Activated naive CD4-positive, alpha-beta T cell treated with anti-CD3 and anti-CD28 coated beads, Interleukin-2, amount 10 ng/mL, durations not matched to agents 7 days and 5 days (primary cell): ENCODE data around the gene INO80E.
A peak's percentile ranks its signal among the peaks of the same experiment; 100 is the strongest.
"Not testable (repeated sequence)": the region's sequence is repeated elsewhere in the genome, so short reads cannot be mapped to it uniquely, and the experiment has no call there.

Experiments used
- CTCF ChIA-PET: fragments of 350-600 bp; sonication (Branson Sonifier 250); formaldehyde crosslinking; loops from one replicate; lab custom pipeline; 2021; ENCODE audit warnings: antibody characterized with exemption; lab: Charles Lee
- DNase-seq: peaks from one replicate; pipeline ENCODE4 v3.0.0-alpha.2; 2020
- H3K27ac Mint-ChIP-seq: one replicate; pipeline ENCODE4 v1.8.0; 2021; ENCODE audit warnings: mild to moderate bottlenecking, moderate library complexity, mixed read lengths
- H3K27me3 Mint-ChIP-seq: one replicate; pipeline ENCODE4 v1.8.0; 2021; ENCODE audit warnings: mild to moderate bottlenecking, mixed read lengths
- H3K36me3 Mint-ChIP-seq: one replicate; pipeline ENCODE4 v1.8.0; 2021; ENCODE audit warnings: mixed read lengths
- H3K4me1 Mint-ChIP-seq: one replicate; pipeline ENCODE4 v1.8.0; 2021; ENCODE audit warnings: mixed read lengths
- H3K4me3 Mint-ChIP-seq: one replicate; pipeline ENCODE4 v1.8.0; 2021; ENCODE audit warnings: mild to moderate bottlenecking, moderate library complexity, mixed read lengths
- H3K9me3 Mint-ChIP-seq: one replicate; pipeline ENCODE4 v1.8.0; 2021; ENCODE audit warnings: mixed read lengths

The INO80E gene

DNA sequence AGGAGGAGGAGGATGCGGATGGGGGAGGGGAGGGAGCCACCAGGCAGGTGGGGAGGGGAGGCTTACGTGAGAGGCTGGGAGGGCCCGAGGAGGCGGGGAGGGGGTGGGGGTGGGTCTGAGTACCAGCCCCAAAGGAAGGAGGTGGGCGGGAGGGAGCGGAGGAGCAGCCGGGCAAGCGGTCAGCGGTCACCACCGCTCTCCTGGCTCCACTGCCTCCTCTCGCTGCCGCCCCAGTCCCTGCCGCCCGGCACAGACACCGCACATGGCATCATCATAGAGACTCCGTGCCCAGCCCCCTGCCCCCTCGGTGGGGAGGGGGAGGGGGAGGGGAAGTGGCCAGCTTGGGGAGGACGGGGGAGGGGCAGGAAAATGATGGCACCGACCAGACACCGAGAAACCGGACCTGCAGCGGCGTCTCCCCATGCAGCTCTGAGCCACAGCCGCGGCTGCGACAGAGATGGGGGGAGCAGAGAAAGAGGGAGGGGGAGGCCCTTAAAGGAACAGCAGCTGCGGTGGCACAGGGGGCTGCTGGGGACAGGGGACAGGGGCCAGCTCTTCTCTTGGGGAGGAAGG, 34.9 kb downstream of the INO80E start, which contains the start of gene TLCD3B:
Gene TLCD3B (minus strand): TSS at position 431 of the 573 bp plus-strand sequence. CDS start 744 bp downstream, outside the sequence.
- Mint-ChIP-seq H3K27ac (no peak within 1 kb of the TSS), H3K36me3 (peaks cover 1% of the 10 kb centered on the region)

DNA sequence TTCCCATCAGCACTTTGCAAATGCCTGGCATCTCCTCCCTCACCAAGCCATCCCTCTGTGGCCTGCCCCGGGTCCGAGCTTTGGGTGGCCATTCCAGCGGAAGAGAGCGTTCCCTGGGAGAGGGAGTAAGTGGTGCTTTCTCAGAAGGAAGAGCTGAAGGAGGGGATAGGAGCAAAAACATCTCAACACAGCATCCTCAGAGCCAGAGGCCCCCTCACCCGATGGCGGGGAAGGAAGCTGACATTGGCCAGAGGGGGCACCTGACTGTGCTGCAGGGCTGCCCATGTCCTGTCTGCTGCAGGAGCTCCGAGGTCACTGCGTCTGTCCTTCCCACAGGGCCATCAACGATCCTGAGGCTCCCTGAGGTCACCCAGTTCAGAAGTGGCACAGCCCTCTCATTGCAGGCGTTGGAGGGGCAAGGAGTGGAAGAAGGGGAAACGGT, 35.5 kb downstream of the INO80E start:
- H3K4me1 Mint-ChIP-seq, result peaks cover 8% of the 10 kb centered on the region
- DNase-seq, result no peak
- H3K4me3 Mint-ChIP-seq, result no peak overlapping the region
- H3K36me3 Mint-ChIP-seq, result peaks cover 1% of the 10 kb centered on the region
- peaks cover 91% of the 10 kb centered on the region for H3K27me3 Mint-ChIP-seq
- no peak overlapping the region for H3K27ac Mint-ChIP-seq
- CTCF ChIA-PET, result interaction anchor here (0.9 to 3.0 kb wide), 19 partner anchors 9 to 917 kb away, joined by 3 to 35 read pairs (median 5); partner anchors contain the start of genes C16orf92 and TMEM219
- H3K9me3 Mint-ChIP-seq, result no peaks in the 10 kb centered on the region

More for the DNA sequence above, 34.9 kb downstream of the INO80E start, which contains the start of gene TLCD3B:
- CTCF ChIA-PET, result interaction anchor here (0.6 to 3.0 kb wide), 14 partner anchors 8 to 916 kb away, joined by 3 to 35 read pairs (median 5); partner anchors contain the start of genes C16orf92 and TMEM219
- DNase-seq, result no peak
- Mint-ChIP-seq H3K4me3 (no peak within 1 kb of the TSS), H3K9me3 (no peaks in the 10 kb centered on the region), H3K4me1 (peaks cover 8% of the 10 kb centered on the region), H3K27me3 (peaks cover 93% of the 10 kb centered on the region)

DNA sequence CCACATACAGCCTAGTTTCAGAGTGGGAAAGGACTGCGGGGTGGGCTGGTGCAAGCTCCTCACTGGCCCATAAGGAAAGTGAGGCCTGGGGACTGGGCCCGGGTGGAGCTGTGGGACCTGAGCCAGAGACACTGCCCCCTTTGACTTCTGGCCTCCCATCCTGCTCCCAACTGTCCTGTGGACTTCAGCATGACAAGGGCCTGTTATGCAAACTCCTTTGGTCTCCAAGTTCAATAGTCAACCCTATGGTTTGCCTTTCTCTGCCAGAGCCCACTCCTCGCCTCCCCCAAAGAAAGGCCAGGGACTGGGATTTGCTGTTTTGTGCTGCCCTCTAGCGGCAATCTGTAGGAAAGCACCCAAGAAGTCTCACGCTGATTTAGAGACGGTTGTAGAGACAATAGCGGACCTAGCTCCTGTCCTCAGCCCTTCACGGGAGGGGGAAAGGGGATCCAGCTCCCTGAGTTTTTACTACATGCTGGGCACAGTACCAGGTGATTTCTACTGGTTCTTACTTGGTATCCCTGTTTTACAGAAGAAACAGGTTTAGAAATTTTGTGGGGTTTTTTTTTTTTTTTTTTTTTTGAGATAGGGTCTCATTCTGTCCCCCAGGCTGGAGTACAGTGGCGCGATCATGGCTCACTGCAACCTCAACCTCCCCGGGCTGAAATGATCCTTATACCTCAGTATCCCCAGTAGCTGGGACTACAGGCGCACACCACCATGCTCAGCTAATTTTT, 36.2 kb downstream of the INO80E start:
- CTCF ChIA-PET, result interaction anchor here (0.6 to 3.0 kb wide), 34 partner anchors 8 to 917 kb away, joined by 3 to 35 read pairs (median 4); partner anchors contain the start of genes C16orf92, INO80E, TAOK2 and TMEM219
- peak; percentile 77 for DNase-seq
- Mint-ChIP-seq H3K4me1 (peaks cover 8% of the 10 kb centered on the region), H3K9me3 (no peaks in the 10 kb centered on the region), H3K27me3 (peaks cover 86% of the 10 kb centered on the region), H3K27ac (no peak overlapping the region), H3K4me3 (no peak overlapping the region), H3K36me3 (peaks cover 1% of the 10 kb centered on the region)

DNA sequence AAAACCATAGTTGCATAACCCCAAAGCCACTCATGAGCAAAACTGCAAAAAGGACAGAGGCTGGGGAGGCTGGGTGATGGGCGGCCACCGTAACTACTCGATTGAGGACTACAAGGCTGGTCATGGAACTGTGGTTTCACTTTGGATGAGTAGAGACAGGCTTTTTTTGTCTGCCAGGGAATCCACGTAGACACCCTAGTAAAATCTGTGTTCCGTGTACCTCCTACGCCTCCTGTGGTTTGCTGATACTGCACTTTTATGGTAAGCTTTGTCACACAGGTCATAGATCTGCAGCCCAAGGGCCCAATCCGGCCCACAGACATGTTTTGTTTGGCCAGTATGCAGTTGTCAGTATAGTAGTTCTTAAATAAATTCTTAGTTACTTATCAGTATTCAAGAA, 37.2 kb downstream of the INO80E start:
- CTCF ChIA-PET, result interaction anchor here (0.6 to 3.0 kb wide), 10 partner anchors 10 to 367 kb away, joined by 3 to 35 read pairs (median 4); no protein-coding TSS in a partner anchor
- Mint-ChIP-seq H3K4me3 (no peak overlapping the region), H3K27ac (no peak overlapping the region), H3K4me1 (peaks cover 8% of the 10 kb centered on the region), H3K36me3 (peaks cover 1% of the 10 kb centered on the region), H3K27me3 (peaks cover 80% of the 10 kb centered on the region), H3K9me3 (no peaks in the 10 kb centered on the region)
- no peak for DNase-seq

DNA sequence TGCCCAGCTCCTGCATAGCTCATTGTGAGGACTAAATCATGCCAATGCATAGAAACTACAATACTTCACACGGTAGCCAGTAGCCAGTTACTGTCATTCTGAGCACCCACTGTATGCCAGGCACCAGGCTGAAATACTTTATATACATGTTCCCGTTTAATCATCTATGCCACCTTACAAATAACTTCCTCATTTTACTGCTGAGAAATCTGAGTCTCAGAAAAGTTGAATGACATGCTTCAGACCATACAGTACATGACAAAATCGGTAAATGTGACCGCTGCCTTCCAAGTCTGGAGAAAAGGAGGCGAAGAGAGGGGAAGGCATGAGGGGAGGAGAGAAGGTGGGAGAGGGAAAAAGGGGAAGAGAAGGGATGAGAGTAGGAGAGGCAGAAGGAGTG, 44.2 kb downstream of the INO80E start:
- no peaks in the 10 kb centered on the region for H3K4me1 Mint-ChIP-seq
- no peak for DNase-seq
- H3K9me3 Mint-ChIP-seq, result no peaks in the 10 kb centered on the region
- H3K27me3 Mint-ChIP-seq, result peaks cover 40% of the 10 kb centered on the region
- H3K27ac Mint-ChIP-seq, result no peak overlapping the region
- CTCF ChIA-PET, result interaction anchor here (1.2 to 1.6 kb wide), 3 partner anchors 9 to 18 kb away, joined by 3 to 6 read pairs (median 5); no protein-coding TSS in a partner anchor
- H3K4me3 Mint-ChIP-seq, result no peak overlapping the region
- no peaks in the 10 kb centered on the region for H3K36me3 Mint-ChIP-seq

DNA sequence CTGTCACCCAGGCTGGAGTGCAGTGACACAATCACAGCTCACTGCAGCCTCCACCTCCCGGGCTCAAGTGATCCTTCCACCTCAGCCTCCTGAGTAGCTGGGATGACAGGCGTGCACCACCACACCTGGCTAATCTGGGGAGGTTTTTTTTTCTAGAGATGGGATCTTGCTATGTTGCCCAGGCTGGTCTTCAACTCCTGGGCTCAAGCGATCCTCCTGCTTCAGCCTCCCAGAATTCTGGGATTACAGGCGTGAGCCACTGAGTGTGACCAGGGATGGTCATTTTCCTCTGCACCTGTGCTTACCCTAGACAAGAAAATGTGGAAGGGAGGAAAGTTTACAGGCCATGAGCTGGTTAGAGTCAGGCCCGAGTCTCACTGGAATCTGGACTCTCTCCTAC, 44.6 kb downstream of the INO80E start:
- not testable (repeated sequence) for H3K27ac Mint-ChIP-seq, H3K9me3 Mint-ChIP-seq, H3K36me3 Mint-ChIP-seq, H3K4me1 Mint-ChIP-seq, DNase-seq, H3K4me3 Mint-ChIP-seq
- peaks cover 39% of the 10 kb centered on the region for H3K27me3 Mint-ChIP-seq
- CTCF ChIA-PET, result interaction anchor here (0.9 to 1.3 kb wide), 3 partner anchors 9 to 71 kb away, joined by 3 to 5 read pairs (median 3); no protein-coding TSS in a partner anchor

DNA sequence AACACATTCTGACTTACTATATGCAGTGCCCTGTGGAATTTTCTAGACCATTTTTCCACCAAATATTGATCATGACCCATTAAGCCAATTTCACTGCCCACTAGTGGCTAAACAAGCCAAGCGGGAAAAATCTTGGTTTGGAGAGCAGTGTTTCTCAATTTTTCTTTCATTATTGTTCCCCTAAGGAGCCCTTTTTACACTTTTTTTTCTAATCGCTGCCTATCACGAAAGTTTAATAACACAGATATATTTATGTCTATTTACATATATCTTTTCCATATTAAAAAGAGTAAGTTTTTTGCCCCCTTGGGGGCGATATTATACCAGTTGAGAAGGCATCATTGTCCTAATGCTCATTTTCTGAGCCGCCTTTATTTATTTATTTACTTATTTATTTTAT, 45.8 kb downstream of the INO80E start:
- H3K4me1 Mint-ChIP-seq, result no peaks in the 10 kb centered on the region
- H3K27me3 Mint-ChIP-seq, result peaks cover 38% of the 10 kb centered on the region
- no peak overlapping the region for H3K27ac Mint-ChIP-seq
- CTCF ChIA-PET, result interaction anchor here (0.9 to 3.4 kb wide), 3 partner anchors 10 to 70 kb away, joined by 3 to 16 read pairs (median 3); partner anchors contain the start of gene TLCD3B
- DNase-seq, result no peak
- no peaks in the 10 kb centered on the region for H3K36me3 Mint-ChIP-seq
- no peak overlapping the region for H3K4me3 Mint-ChIP-seq
- no peaks in the 10 kb centered on the region for H3K9me3 Mint-ChIP-seq

DNA sequence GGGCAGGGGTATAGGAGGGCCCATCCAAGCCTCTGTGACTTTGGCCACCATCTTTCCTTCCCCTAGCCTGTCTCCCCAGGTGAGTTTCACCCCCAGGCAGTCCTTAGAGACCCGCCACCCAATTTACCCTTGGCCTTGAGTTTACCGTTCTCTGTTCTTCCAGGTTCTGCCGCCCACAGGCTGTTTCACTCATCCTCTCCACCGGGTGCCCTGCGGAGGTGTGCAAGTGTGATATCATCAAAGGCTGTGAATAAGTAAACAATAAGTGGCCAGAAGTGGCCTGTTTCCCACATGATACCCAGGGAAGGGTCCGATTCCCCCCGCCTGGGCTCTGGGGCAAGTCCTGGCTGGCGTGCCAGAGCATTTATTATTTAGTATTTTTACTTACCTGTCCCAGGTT, 50.1 kb downstream of the INO80E start:
- CTCF ChIA-PET, result no interaction called here
- H3K4me1 Mint-ChIP-seq, result peaks cover 10% of the 10 kb centered on the region
- no peak overlapping the region for H3K4me3 Mint-ChIP-seq
- no peak for DNase-seq
- H3K9me3 Mint-ChIP-seq, result no peaks in the 10 kb centered on the region
- H3K36me3 Mint-ChIP-seq, result no peaks in the 10 kb centered on the region
- no peak overlapping the region for H3K27ac Mint-ChIP-seq
- peaks cover 32% of the 10 kb centered on the region for H3K27me3 Mint-ChIP-seq

DNA sequence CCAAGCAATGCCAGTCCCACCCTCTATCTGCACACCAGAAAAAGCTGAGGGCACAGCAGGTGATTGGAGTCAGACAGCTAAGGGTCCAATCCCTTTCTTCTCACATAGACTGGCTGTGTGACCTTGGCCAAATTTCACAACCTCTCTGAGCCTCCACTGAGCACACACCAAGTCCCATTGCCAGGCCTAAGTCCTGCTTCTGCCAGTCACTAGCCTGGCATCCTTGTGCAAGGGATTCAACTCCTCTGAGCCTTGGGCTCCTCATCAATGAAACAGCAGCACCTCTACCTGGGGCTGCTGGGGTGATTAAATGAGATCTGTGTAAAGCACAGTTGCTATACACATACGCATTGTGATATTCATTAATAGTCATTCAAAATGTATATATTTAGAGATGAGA, 50.5 kb downstream of the INO80E start:
- H3K9me3 Mint-ChIP-seq, result no peaks in the 10 kb centered on the region
- H3K27me3 Mint-ChIP-seq, result peaks cover 29% of the 10 kb centered on the region
- H3K27ac Mint-ChIP-seq, result no peak overlapping the region
- CTCF ChIA-PET, result interaction anchor here (1.2 kb wide), 1 partner anchor 9 kb away, joined by 4 read pairs; no protein-coding TSS in a partner anchor
- no peak overlapping the region for H3K4me3 Mint-ChIP-seq
- no peak for DNase-seq
- H3K36me3 Mint-ChIP-seq, result peaks cover 2% of the 10 kb centered on the region
- H3K4me1 Mint-ChIP-seq, result peaks cover 13% of the 10 kb centered on the region

DNA sequence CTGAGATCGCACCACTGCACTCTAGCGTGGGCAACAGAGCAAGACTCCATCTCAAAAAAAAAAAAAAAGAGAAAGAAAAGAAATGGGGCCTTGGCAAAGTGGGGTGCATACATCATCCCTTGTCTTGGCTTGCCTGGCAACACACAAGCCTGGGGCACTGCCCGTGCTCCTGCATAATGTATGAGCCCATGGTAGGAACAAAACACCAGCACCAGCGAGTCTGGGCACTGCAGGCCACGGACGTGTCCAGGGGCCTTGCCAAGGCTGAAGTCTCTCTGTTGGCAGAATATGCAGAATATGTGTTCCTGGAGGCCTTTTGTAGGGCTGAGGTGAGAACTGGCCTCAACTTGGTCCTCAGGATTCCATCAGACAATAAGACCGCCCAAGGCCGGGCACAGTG, 53.8 kb downstream of the INO80E start:
- no peak overlapping the region for H3K4me3 Mint-ChIP-seq
- no peaks in the 10 kb centered on the region for H3K9me3 Mint-ChIP-seq
- peaks cover 35% of the 10 kb centered on the region for H3K4me1 Mint-ChIP-seq
- H3K36me3 Mint-ChIP-seq, result peaks cover 2% of the 10 kb centered on the region
- peaks cover 38% of the 10 kb centered on the region for H3K27me3 Mint-ChIP-seq
- no peak overlapping the region for H3K27ac Mint-ChIP-seq
- no peak for DNase-seq
- CTCF ChIA-PET, result no interaction called here

DNA sequence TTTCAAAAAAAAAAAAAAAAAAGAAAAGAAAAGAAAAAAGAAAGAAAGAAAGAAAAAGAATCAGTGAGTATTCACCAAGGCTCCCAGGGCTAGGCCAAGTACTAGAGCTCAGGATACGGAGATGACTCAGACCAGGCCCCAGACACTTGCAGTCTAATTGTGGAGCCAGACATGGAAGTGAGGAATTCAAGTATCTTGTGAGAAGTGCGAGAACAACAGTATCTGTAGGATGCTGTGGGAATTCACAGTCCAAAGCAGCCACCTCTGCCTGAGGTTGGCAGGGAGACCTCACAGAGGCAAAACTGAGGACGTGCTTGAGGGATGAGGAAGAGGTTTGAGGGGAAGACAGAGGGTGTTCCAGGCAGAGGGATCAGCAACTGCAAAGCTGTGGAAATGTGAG, 55.5 kb downstream of the INO80E start:
- CTCF ChIA-PET, result interaction anchor here (1.0 to 3.2 kb wide), 2 partner anchors 20 to 586 kb away, joined by 4 to 15 read pairs; partner anchors contain the start of gene TLCD3B
- H3K27ac Mint-ChIP-seq, result peak overlapping the region; percentile 16

DNA sequence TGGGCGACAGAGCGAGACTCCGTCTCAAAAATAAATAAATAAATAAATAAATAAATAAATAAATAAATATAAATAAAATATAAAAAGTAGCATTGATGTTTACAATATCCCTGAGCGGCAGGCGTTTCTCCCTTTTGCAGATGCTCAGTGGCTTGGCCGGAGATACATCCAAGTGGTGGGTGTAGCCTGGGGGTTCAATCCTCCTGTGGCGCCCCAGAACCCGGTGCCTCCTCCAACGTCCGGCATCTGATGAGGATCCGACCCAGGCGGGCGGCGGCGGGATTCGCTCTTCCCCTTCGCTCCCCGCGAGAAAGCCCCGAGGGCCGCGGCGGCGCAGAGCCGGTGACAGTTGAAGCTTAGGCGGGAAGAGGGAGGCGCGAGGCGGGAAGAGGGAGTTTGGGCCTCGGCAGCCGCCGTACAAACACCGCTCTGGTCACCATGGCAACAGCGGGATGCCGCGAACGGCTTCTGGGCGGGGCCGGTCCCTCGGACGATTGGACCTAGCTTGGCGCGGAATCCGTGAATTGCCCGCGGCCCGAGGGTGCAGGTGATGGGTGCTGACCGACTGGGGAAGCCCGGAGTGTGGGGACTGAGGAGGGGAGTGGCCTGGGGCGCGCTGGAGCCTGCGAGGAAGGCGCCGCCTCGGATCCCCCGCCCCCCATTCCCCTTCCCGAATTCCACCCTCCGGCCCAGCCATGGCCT, 56.8 kb downstream of the INO80E start:
- Mint-ChIP-seq H3K9me3 (no peaks in the 10 kb centered on the region), H3K27ac (peak overlapping the region; percentile 85), H3K36me3 (peaks cover 2% of the 10 kb centered on the region), H3K4me3 (peak overlapping the region; percentile 89), H3K4me1 (peaks cover 43% of the 10 kb centered on the region), H3K27me3 (peaks cover 27% of the 10 kb centered on the region)
- peak; percentile 94 for DNase-seq
- CTCF ChIA-PET, result interaction anchor here (3.2 kb wide), 1 partner anchor 21 kb away, joined by 15 read pairs; the partner anchor contains the start of gene TLCD3B

More for the DNA sequence above, 55.5 kb downstream of the INO80E start:
- Mint-ChIP-seq H3K9me3 (no peaks in the 10 kb centered on the region), H3K27me3 (peaks cover 28% of the 10 kb centered on the region), H3K36me3 (peaks cover 2% of the 10 kb centered on the region), H3K4me3 (peak overlapping the region; percentile 89), H3K4me1 (peaks cover 43% of the 10 kb centered on the region)
- no peak for DNase-seq

DNA sequence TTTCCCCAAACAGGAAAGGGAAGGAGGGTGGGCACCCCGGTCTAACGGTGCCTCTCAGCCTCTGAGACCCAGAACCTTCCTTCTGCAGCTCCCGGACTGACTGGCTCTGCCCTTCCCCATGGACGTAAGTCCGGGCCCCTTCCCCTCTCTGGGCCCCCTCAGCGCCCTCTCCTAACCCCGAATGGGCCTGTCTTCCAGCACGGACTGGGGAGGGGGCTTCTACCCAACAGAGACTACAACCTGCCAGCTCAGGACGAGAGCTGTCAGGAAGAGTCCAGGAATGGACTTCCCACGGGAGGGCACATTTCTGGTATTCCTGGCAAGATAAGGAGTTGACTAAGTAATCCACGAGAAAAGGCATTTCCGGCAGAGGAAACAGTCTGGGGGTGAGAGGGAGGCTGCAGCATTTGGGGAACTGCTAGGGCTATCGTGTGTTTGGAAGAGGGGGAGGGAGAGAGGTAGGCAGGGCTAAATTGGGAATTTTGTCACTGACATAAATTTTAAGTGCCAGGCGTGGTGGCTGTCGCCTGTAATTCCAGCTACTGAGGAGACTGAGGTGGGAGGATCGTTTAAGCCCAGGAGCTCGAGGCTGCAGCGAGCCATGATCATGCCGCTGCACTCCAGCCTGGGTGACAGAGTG, 57.5 kb downstream of the INO80E start:
- peaks cover 21% of the 10 kb centered on the region for H3K27me3 Mint-ChIP-seq
- DNase-seq, result no peak
- peak overlapping the region; percentile 60 for H3K27ac Mint-ChIP-seq

More for the DNA sequence above, 57.5 kb downstream of the INO80E start:
- H3K36me3 Mint-ChIP-seq, result peaks cover 2% of the 10 kb centered on the region
- CTCF ChIA-PET, result interaction anchor here (1.0 to 3.3 kb wide), 3 partner anchors 11 to 38 kb away, joined by 4 to 31 read pairs (median 15); partner anchors contain the start of genes ALDOA, TBX6 and TLCD3B
- peak overlapping the region; percentile 89 for H3K4me3 Mint-ChIP-seq
- no peaks in the 10 kb centered on the region for H3K9me3 Mint-ChIP-seq
- peaks cover 43% of the 10 kb centered on the region for H3K4me1 Mint-ChIP-seq
